Neural cell (in vitro differentiated cells): Measurements from ENCODE around the gene FYCO1. TPM values are rescaled to one million over a fixed set of nuclear protein-coding genes. Genes with fewer than 3 reads are reported as not detected.

ENCODE experiments used
- H2AFZ ChIP-seq: fragments of 200-600, 300-800 bp; sonication (generic), shearing (Covaris generic); 2 replicates; pipeline ENCODE4 v1.6.0; 2014; ENCODE audit warnings: low read depth, mild to moderate bottlenecking, antibody characterized with exemption, low read length, moderate library complexity
- H3F3A ChIP-seq: fragments of 200-600 bp; shearing (Covaris generic); 2 replicates; pipeline ENCODE4 v1.6.1; 2016; ENCODE audit warnings: mild to moderate bottlenecking, moderate library complexity, mixed read lengths, antibody characterized with exemption, low read length; ENCODE audit not compliant: insufficient read depth, poor library complexity, severe bottlenecking
- H3K27ac ChIP-seq: fragments of 200-600, 300-800 bp; sonication (generic), shearing (Covaris generic); 2 replicates; pipeline ENCODE4 v1.5.1; 2014; ENCODE audit warnings: mild to moderate bottlenecking, low read length, moderate library complexity
- H3K27me3 ChIP-seq: fragments of 300-800, 200-600 bp; sonication (generic), shearing (Covaris generic); 2 replicates; pipeline ENCODE4 v1.6.0; 2014; ENCODE audit warnings: mild to moderate bottlenecking, low read depth, low read length, moderate library complexity; ENCODE audit not compliant: insufficient read depth
- H3K36me3 ChIP-seq: fragments of 300-800, 200-600 bp; sonication (generic), shearing (Covaris generic); 2 replicates; pipeline ENCODE4 v1.5.1; 2014; ENCODE audit warnings: mild to moderate bottlenecking, antibody characterized with exemption, low read length, moderate library complexity; ENCODE audit not compliant: insufficient read depth
- H3K4me2 ChIP-seq: fragments of 300-800, 200-600 bp; sonication (generic), shearing (Covaris generic); 2 replicates; pipeline ENCODE4 v1.6.0; 2014; ENCODE audit warnings: mild to moderate bottlenecking, low read length
- H3K4me3 ChIP-seq: fragments of 300-800, 200-600 bp; sonication (generic), shearing (Covaris generic); 2 replicates; pipeline ENCODE4 v1.5.1; 2014; ENCODE audit warnings: mild to moderate bottlenecking, low read length, moderate library complexity
- H3K79me2 ChIP-seq: fragments of 200-600 bp; shearing (Covaris generic); replicated peaks from 2 replicates; pipeline ENCODE4 v1.6.0; 2014; ENCODE audit warnings: mild to moderate bottlenecking, low read length, moderate library complexity; ENCODE audit not compliant: insufficient read depth
- H3K9ac ChIP-seq: fragments of 300-800, 200-600 bp; sonication (generic), shearing (Covaris generic); 2 replicates; pipeline ENCODE4 v1.6.1; 2016; ENCODE audit warnings: mild to moderate bottlenecking, low read length, mixed read lengths
- H3K9me2 ChIP-seq: fragments of 200-600 bp; shearing (Covaris generic); 2 replicates; pipeline ENCODE4 v1.6.1; 2016; ENCODE audit warnings: mild to moderate bottlenecking, low read length, mixed read lengths; ENCODE audit not compliant: insufficient read depth
- H3K9me3 ChIP-seq: fragments of 200-600, 300-800 bp; sonication (generic), shearing (Covaris generic); 2 replicates; pipeline ENCODE4 v1.6.1; 2016; ENCODE audit warnings: mild to moderate bottlenecking, mixed run types, low read length, moderate library complexity, mixed read lengths
- H4K20me1 ChIP-seq: fragments of 200-600 bp; shearing (Covaris generic); 2 replicates; pipeline ENCODE4 v1.6.1; 2016; ENCODE audit warnings: mild to moderate bottlenecking, mixed run types; ENCODE audit not compliant: insufficient read depth
- CTCF ChIP-seq: fragments of 450-650 bp; IDR thresholded peaks from 2 replicates; pipeline ENCODE4 v1.5.1; 2014; ENCODE audit warnings: antibody characterized with exemption, mild to moderate bottlenecking, moderate library complexity; ENCODE audit not compliant: poor library complexity, severe bottlenecking
- EP300 ChIP-seq: fragments of 450-650 bp; conservative IDR thresholded peaks from 2 replicates; pipeline ENCODE4 v1.6.1; 2014; ENCODE audit warnings: antibody characterized with exemption, mild to moderate bottlenecking, moderate library complexity; ENCODE audit not compliant: poor library complexity, severe bottlenecking
- EZH2 ChIP-seq: fragments of 200-600, 300-800 bp; shearing (Covaris generic), sonication (generic); IDR thresholded peaks from 2 replicates; pipeline ENCODE4 v1.6.1; 2014; ENCODE audit warnings: antibody characterized with exemption, low read length, borderline replicate concordance, mild to moderate bottlenecking; ENCODE audit not compliant: insufficient read depth, poor library complexity, severe bottlenecking
- MXI1 ChIP-seq: fragments of 450-650 bp; conservative IDR thresholded peaks from 2 replicates; pipeline ENCODE4 v1.6.1; 2014; ENCODE audit warnings: antibody characterized with exemption, mild to moderate bottlenecking; ENCODE audit not compliant: poor library complexity, severe bottlenecking
- POLR2AphosphoS5 ChIP-seq: IDR thresholded peaks from 2 replicates; pipeline ENCODE4 v1.6.1; 2012
- RAD21 ChIP-seq: fragments of 450-650 bp; conservative IDR thresholded peaks from 2 replicates; pipeline ENCODE4 v1.6.1; 2014; ENCODE audit warnings: antibody characterized with exemption, mild to moderate bottlenecking, moderate library complexity
- REST ChIP-seq: IDR thresholded peaks from 2 replicates; pipeline ENCODE4 v1.6.1; 2012; ENCODE audit warnings: borderline replicate concordance
- SMC3 ChIP-seq: fragments of 450-650 bp; conservative IDR thresholded peaks from 2 replicates; pipeline ENCODE4 v1.6.1; 2014; ENCODE audit warnings: antibody characterized with exemption, mild to moderate bottlenecking, moderate library complexity; ENCODE audit not compliant: poor library complexity
- TAF1 ChIP-seq: IDR thresholded peaks from 2 replicates; pipeline ENCODE4 v1.6.1; 2012; ENCODE audit warnings: low read depth
- polyA plus RNA-seq: library from polyadenylated mRNA; depleted of rRNA; stranded (reverse); fragments of >200 nt; gene quantifications from 2 replicates; pipeline ENCODE4 v1.2.3, GENCODE V29; 2014

Gene FYCO1
- polyA plus RNA-seq, 1 donor from 2014 or later, result 0.12 TPM

- Histone ChIP-seq H3K4me3 (no peak overlapping the region), H3K9me3 (no peaks in the 10 kb centered on the region), H3K36me3 (no peaks in the 10 kb centered on the region), H3F3A (no peaks in the 10 kb centered on the region), H3K27me3 (no peaks in the 10 kb centered on the region), H3K79me2 (no peaks in the 10 kb centered on the region), H3K9me2 (no peaks in the 10 kb centered on the region), H4K20me1 (no peaks in the 10 kb centered on the region), H3K4me2 (no peak overlapping the region), H2AFZ (no peak overlapping the region), H3K27ac (no peak overlapping the region), H3K9ac (no peak overlapping the region)
- TF ChIP-seq EZH2 (no peak), POLR2AphosphoS5 (no peak), MXI1 (no peak), CTCF (no peak)
These were observed 7.3 kb downstream of the FYCO1 start for GRCh38 chr3:45988362-45988761.

- Histone ChIP-seq H2AFZ (no peak overlapping the region), H3K9me3 (no peaks in the 10 kb centered on the region), H3K36me3 (no peaks in the 10 kb centered on the region), H3K4me3 (no peak overlapping the region), H3K27ac (no peak overlapping the region), H4K20me1 (no peaks in the 10 kb centered on the region), H3K9ac (no peak overlapping the region), H3K79me2 (no peaks in the 10 kb centered on the region), H3K9me2 (no peaks in the 10 kb centered on the region), H3K27me3 (no peaks in the 10 kb centered on the region), H3F3A (no peaks in the 10 kb centered on the region), H3K4me2 (no peak overlapping the region)
- TF ChIP-seq POLR2AphosphoS5 (no peak), REST (no peak), RAD21 (no peak), CTCF (no peak), SMC3 (no peak), MXI1 (no peak), EZH2 (no peak), TAF1 (no peak), EP300 (no peak)
These were observed 8.0 kb downstream of the FYCO1 start for GRCh38 chr3:45987368-45988291.
